Hepatic stellate cell (primary cell): ENCODE results near the gene SYNGR2.

Experiments
- DNase-seq: peaks from one replicate; pipeline ENCODE4 v3.0.0; 2011; ENCODE audit warnings: low spot score

Gene SYNGR2

GRCh38 chr17:78143214-78144146, 24.9 kb upstream of the SYNGR2 start:
- no peak for DNase-seq

GRCh38 chr17:78144147-78144719, 24.1 kb upstream of the SYNGR2 start:
- DNase-seq = peak; percentile 71

GRCh38 chr17:78144736-78145641, 23.4 kb upstream of the SYNGR2 start:
- DNase-seq = no peak

GRCh38 chr17:78146471-78146869, 21.9 kb upstream of the SYNGR2 start:
- no peak for DNase-seq

GRCh38 chr17:78146881-78147280, 21.5 kb upstream of the SYNGR2 start:
- no peak for DNase-seq

GRCh38 chr17:78147315-78147998, 20.9 kb upstream of the SYNGR2 start:
- no peak for DNase-seq

GRCh38 chr17:78148286-78149016, 19.9 kb upstream of the SYNGR2 start:
- no peak for DNase-seq

GRCh38 chr17:78151514-78152008, 16.8 kb upstream of the SYNGR2 start:
- no peak for DNase-seq

- DNase-seq = no peak
These were observed 13.2 kb upstream of the SYNGR2 start for GRCh38 chr17:78154903-78155811.

GRCh38 chr17:78159575-78160158, 8.7 kb upstream of the SYNGR2 start:
- DNase-seq = no peak

GRCh38 chr17:78163881-78164747, 4.3 kb upstream of the SYNGR2 start:
- no peak for DNase-seq

GRCh38 chr17:78164748-78165607, 3.4 kb upstream of the SYNGR2 start:
- DNase-seq = no peak

GRCh38 chr17:78166416-78166815, 2.0 kb upstream of the SYNGR2 start:
- no peak for DNase-seq

GRCh38 chr17:78168903-78169793, 767 bp downstream of the SYNGR2 start:
- peak; percentile 85 for DNase-seq

- no peak for DNase-seq
These were observed 2.6 kb downstream of the SYNGR2 start for GRCh38 chr17:78170692-78171590.
